Fibroblast of the aortic adventitia (primary cell): ENCODE data around the gene ZBED2. TPM values are rescaled to one million over a fixed set of nuclear protein-coding genes. Genes with fewer than 3 reads are reported as not detected.

Experiments
- DNase-seq: peaks from one replicate; pipeline ENCODE4 v3.0.0-alpha.2; 2010; ENCODE audit warnings: low read depth
- H3K4me3 ChIP-seq: 2 replicates; pipeline ENCODE4 v1.5.1; 2011; ENCODE audit warnings: low read depth, mild to moderate bottlenecking, control low read depth, low read length, moderate library complexity
- total RNA-seq: library from RNA; depleted of rRNA; stranded (reverse); fragments of >200 nt; gene quantifications from 2 replicates; pipeline ENCODE4 v1.2.3, GENCODE V29; 2012; ENCODE audit warnings: low replicate concordance
- TF ChIP-seq, protein P1 (sequence below): IDR thresholded peaks from 2 replicates; pipeline ENCODE4 v1.5.1; 2011; ENCODE audit warnings: mild to moderate bottlenecking, low read length, control low read depth, inconsistent platforms; ENCODE audit not compliant: insufficient read depth

The ZBED2 gene
- total RNA-seq, 1 donor: 0.09 TPM

DNA sequence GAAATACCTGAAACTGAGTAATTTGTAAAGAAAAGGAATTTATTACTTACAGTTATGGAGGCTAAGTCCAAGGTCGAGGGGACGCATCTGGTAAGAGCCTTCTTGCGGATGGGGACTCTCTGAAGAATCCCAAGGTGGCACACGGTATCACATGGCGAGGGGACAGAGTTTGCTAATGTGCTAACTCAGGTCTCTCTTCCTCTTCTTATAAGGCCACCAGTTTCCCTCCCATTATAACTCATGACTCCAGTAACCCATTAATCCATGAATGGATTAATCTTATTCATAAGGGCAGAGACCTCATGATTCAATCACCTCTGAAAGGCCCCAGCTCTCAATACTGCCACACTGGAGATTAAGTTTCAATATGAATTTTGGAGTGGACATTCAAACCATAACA is 15.7 kb downstream of the ZBED2 start:
- TF ChIP-seq, protein P1, sequence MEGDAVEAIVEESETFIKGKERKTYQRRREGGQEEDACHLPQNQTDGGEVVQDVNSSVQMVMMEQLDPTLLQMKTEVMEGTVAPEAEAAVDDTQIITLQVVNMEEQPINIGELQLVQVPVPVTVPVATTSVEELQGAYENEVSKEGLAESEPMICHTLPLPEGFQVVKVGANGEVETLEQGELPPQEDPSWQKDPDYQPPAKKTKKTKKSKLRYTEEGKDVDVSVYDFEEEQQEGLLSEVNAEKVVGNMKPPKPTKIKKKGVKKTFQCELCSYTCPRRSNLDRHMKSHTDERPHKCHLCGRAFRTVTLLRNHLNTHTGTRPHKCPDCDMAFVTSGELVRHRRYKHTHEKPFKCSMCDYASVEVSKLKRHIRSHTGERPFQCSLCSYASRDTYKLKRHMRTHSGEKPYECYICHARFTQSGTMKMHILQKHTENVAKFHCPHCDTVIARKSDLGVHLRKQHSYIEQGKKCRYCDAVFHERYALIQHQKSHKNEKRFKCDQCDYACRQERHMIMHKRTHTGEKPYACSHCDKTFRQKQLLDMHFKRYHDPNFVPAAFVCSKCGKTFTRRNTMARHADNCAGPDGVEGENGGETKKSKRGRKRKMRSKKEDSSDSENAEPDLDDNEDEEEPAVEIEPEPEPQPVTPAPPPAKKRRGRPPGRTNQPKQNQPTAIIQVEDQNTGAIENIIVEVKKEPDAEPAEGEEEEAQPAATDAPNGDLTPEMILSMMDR: no peak
- H3K4me3 ChIP-seq: no peak overlapping the region
- no peak for DNase-seq

DNA sequence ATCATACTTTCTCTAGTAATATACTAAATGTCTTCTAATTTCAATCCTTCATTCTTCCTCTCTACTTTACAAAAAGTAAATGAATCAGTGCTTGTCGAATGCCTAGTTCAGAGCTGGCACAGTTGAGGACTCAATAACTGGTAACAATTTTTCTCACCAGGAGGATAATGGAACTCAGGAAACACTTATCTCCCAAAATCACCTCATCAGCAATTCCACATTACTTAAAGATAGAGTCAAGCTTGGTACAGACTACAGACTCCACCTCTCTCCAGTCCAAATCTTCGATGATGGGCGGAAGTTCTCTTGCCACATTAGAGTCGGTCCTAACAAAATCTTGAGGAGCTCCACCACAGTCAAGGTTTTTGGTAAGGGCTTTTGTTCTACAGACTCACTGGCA is 16.3 kb downstream of the ZBED2 start:
- TF ChIP-seq, protein P1: no peak
- H3K4me3 ChIP-seq: no peak overlapping the region
- DNase-seq: no peak

- DNase-seq: peak; percentile 90
- TF ChIP-seq, protein P1: peak; percentile 75
- no peak overlapping the region for H3K4me3 ChIP-seq
These were observed 17.1 kb downstream of the ZBED2 start for GRCh38 chr3:111577798-111578685.

- TF ChIP-seq, protein P1: no peak
- DNase-seq: no peak
- H3K4me3 ChIP-seq: no peak overlapping the region
These were observed 18.0 kb downstream of the ZBED2 start for GRCh38 chr3:111577113-111577512.

- DNase-seq: no peak
- TF ChIP-seq, protein P1: no peak
- H3K4me3 ChIP-seq: no peak overlapping the region
These were observed 23.2 kb downstream of the ZBED2 start for GRCh38 chr3:111571907-111572460.

- TF ChIP-seq, protein P1: no peak
- no peak overlapping the region for H3K4me3 ChIP-seq
These were observed 23.9 kb downstream of the ZBED2 start for GRCh38 chr3:111571282-111571681.

More at GRCh38 chr3:111571282-111571681, 23.9 kb downstream of the ZBED2 start:
- DNase-seq: no peak
